GM19395 (cell line): ENCODE measurements around the gene MED27.

Experiments
- ATAC-seq: cut with Tn5 transposase; IDR thresholded peaks from one replicate; pipeline ENCODE4 v1.9.1; 2021; ENCODE audit warnings: mild to moderate bottlenecking, moderate library complexity; ENCODE audit not compliant: unreplicated experiment

MED27 gene

DNA sequence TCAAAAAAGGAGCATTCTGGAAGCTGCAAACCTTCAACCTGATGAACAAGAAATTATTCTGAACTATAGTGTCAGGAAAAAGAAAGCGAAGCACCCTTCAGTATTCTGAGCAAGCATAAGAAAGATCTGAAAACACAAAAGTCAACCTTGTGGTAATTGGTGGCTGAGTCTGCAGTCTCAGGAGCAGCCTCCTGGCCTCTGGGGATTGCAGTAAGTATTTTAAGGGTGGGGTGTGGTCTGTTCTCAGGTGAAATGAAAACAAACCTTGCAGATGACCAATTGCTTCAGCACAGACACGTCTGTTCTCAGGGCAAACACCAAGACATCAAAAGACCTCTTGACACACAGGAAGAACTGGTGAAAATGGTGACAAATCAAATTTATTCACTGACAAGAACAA lies 192.0 kb downstream of the MED27 start:
- ATAC-seq: no peak

DNA sequence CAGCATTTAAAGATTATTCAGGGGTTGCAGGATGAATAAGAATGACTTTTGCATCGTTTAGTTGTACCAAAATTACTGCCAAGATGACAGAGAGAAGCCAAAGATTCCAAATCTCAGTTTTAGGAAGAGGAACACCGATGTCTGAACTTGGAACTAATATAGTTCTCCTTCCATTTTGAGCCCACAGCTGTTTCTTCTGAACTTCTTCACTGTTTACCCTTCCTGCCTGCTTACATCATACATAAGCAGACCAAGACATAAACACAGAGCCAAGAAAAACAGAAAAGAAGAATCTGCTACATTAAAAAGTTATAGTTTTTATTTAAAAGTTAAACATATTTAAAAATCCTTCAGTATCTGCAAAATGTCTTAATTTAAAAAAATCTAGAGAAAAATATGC lies 192.8 kb downstream of the MED27 start:
- ATAC-seq: no peak

DNA sequence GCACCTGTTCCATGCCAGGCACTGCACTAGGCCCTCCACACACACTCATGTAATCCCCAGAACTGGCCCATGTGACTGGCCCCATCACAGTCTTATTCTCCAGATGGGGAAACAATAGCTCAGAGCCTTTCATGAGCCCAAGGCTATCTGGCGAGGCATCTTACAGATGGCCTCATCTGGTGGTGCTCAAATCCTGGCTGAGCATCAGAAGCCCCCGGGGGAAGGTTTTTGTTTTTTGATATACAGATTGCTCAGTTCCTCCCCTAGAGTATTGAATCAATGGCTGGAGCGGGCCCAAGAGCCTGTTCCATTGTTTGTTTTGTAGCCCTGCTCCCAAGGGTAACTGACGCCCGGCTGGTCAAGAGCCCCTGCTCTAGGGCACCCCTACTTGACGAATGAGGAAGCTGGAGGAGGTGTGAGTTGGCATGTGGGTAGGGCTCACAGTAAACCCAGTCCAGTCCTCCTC lies 194.5 kb downstream of the MED27 start:
- ATAC-seq: no peak

DNA sequence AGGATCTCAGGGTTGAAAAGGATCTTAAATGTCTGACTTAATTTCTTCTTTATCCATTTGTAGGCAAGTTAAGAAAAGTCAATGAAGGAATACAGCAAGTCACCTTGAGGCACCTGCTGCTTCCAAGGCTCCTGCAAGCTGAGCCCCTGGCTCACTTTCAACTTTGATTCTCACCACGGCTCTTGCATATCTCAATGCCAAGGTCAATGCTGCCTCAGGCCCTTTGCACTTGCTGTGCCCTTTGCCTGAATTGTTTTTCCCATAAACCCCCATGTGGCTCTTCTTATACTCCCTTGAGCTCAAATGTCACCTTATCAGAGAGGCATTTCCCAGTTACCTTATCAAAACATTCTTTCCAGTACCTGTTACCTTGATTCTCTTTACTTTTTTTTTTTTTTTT lies 195.4 kb downstream of the MED27 start:
- ATAC-seq: no peak

DNA sequence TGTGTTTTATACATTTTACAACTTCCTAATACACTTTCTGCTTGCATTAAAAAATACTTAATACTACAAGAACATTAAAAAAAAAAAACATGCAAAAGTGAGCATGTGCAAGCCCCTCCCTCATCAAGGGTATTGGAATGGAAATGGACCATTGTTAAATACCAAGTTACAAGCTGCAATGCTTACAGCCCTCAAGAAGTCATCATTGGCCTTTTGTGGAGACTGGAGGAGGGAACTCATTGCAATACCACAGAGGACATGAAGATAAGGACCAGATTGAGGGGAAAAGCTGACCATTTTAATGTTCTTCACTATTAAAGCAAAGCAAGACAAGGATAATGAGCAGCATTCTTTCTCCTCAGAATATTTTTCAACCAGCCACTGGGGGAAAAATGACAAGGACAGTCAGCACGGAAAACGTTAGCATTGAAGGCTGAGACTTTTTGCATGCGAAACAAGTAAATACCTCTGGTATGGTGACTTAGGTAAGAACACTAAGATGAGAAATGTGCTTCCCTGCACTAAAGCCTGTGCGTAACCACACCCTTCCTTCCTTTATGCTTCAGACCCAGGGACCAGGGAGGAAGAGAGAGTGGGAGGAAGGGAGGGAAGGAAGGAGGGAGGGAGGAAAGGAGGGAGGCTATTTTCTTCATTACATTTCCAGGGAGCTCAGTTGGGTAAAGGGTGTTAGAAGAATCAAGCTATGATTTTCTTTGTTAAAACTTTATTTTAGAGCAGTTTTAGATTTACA lies 198.7 kb downstream of the MED27 start:
- ATAC-seq: no peak

DNA sequence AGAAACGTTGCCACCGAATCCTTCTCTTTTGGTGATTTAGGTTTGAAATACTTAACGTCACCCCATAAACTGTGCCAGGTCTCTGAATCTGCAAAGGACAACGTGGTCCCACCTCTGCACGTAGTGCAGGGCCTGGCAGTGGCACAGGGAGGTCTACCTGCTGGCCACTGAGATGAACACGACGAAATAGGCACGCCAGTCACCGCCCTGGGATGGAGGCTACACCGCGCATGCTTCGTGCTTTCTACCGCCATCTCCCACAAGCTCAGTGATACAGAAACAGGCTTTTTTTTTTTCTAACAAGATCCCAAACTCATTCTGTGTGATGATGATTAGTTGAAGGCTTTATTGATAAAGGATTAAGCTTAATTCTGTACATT lies 199.8 kb downstream of the MED27 start:
- no peak for ATAC-seq

DNA sequence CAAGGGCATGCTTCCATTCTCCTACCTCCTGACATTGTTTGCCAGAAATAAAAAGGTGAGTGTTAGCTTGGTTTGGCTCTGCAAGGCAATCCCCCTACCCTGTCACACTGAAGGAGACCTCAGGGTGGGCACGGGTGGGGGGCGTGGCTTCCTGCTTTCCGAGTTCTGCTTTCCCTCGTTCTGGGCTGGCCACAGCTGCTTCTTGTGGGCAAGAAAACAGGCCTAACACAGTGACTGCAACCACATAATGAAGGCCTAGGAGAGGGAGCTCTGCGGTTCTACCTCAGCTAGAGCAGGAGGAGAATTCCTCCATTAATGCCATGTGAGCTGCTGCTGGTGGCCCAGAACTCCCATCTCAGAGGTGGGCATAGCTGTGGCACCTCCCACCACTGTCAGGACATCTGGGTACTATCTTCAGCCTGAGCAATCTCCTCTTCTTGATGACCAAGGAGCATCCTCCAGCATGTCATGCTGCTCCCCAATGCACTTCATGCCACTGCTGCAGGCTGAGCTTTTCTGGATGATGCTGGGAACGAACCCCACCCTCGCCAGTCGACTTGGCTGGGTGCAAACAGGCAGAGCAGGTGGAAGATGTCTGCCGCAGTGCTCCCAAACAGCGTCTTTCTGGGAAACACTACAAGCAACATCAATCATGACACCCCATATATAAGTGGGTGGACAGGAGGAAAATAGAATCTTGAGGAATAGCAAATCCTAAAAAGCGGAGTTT lies 200.3 kb downstream of the MED27 start:
- ATAC-seq: no peak

DNA sequence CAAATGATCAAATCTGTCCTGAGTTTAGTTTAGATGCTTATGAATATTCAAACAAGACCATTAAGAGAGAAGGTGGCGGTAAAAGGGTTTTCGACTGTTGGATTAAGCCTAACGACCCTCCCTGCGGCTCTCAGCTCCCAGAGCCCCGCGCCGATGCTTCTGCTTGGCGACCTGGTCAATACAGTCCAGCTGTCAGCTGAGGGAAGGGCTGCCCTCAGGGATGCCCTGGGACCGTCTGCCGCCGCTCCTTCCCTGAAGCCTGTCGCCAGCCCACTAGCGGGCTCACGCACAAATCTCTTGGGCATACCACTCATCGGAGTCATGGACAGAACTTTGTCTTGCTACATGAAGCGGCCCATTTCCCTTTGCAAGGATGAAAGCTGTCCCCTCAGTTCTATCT lies 203.2 kb downstream of the MED27 start:
- ATAC-seq: no peak

DNA sequence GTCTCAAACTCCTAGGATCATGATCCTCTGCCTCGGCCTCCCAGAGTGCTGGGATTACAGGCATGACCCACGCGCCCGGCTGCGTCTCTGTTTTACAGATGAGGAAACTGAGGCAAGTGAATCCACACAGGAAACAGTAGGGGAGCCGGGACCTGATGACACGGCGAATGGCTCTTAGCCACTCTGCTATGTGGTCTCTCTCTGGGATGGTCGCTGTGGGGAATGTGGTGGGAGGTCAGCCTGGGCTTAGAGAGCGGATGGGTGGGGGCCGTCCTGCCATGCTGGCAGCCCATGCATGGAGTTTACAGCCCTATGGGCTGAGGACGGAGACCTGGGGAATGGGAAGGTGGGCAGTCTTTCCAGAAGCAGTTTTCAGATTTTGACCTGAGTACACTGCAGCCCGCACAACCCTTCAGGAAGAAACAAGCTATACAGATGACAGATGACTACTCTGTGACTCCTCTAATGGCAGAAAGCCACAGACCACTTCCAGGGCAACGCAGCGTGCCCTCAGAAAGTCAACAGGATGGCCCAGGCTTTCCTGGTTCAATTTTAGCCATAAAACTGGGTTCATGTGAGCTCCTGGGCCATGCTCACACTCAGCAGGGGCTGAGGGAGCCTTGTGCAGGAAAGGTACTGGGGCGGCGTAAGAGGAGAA lies 203.7 kb downstream of the MED27 start:
- no peak for ATAC-seq

DNA sequence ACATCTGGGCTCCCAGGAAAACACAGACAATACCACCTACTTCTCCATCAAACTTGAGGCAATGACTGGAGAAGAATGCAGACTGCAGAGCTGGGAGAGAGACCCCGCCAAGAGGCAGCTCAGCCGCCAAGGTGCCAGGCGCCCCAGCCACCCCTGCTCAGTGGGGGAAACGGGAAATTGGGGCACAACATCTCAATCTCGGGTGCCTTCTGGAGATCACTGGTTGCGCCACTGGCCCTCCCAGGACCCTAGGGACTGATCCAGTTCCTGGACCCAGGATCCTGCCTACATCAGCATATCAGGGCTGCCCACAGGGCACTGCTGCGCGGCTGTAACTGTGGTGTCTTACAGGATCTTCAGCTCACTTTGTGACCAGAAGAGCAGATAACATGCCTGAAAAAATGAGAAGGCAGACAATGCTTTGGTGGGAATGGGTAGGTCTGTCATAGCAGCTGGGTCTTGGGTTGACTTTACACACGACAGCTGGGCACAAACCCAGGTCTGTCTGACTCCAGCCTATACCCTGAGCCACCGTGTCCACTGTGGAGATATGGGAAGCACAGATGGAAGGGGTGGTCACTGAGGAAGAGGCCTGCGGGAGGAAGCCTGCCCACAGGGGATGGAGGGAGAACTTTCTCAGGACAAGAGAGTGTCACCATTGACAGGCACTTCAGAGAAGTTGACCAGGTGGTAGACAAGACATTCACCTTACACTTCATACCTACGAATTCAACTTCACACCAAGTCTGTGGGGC lies 204.6 kb downstream of the MED27 start:
- no peak for ATAC-seq

DNA sequence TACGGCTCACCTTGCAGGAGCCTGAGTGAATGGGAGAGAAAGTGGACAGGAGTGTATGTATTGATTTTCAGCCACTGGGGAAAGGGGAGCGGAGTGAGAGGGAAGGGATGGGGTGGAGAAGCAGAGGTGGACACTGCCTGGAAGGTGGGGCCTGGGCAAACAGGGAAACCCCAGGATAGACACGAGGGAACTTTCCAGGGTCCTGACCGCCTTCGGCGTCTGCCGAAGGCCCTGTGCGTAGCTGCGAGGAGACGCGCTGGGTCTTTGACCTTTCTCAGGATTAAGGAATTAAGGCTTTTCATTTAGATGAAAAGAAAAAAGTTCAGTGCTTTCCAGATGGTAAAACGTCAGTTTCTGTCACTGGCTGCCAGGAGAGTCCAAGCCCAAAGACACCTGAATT lies 205.2 kb downstream of the MED27 start:
- ATAC-seq: no peak

DNA sequence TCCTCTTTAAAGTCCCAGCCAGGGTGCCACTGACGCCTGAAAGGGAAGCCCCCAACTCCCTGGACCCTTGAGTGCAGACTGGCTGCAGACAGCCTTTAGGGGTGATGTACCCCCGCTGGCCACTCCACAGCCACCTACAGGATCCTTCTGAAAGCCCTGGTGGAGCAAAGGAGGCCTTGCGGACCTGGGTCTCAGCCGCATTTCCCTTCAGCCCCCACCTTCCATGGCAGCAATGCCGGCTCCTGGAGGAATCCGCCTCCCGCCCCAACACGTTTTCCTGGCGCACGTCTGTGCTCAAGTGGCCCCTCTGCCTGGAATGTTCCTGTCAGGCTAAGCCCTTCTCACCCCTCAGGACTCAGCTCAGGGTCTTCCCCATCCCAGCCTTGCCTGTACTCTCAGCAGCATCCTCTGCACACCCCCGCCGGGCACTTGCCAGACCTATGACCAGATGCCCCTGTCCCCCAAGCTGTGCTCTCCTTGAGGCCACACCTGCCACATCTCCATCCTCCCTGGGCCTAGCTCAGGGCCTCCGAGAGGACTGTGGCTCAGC lies 205.7 kb downstream of the MED27 start:
- ATAC-seq: no peak

DNA sequence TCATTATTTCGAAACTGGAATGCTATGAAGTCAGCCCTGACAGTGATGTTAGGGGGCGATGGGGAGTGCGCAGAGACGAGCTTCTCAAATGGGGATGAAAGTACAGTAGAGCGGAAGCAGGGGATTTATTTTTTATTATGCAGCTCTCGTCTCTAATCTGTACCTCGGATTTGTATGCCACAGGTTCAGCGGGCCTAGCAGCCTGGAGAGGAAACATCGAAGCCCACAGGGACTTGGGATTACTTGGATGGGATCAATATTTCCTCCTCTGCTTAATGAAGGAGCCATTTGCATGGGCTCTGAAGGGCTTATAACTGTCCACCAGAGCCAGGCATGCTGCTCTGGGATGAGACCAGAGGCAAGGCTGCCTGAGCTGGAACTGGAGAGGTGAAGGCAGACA lies 206.3 kb downstream of the MED27 start:
- no peak for ATAC-seq

DNA sequence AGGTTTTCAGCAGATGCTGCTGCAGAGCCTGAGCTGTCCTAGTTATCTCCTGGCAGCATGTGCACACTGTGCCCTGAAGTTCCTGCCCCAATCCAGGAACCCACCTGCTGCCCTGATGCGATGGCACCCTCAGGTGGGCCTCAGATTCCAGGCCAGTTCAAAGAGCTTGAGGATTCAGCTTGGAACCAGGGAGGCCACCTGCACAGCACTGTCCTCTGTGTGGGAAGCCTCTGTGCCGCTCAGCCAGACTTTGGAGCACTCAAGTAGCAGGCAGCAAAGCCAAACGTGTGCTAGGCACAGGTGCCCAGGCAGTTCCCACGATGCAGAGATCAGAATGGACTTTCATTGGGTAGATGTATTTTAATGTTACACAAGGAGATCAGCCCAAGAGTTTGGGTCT lies 207.0 kb downstream of the MED27 start:
- ATAC-seq: no peak

DNA sequence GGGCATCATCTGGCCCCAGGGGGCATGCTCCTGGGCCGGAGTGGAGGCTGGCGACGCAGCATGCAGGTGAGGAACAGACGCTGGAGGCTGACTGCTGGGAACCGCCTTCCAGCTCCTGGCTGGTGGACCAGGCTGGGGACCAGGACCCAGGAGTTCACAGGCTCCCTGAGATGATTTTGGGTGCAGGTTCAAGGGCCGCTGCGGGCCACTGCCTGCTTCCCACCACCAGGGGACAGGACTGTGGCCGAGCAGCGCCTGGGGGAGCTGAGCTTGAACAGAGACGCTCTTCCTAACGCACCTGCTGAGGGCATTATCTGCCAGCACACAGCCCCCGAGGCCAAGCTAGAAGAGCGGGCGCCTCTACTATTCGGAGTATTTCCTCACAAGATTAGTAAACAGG lies 207.7 kb downstream of the MED27 start:
- no peak for ATAC-seq

DNA sequence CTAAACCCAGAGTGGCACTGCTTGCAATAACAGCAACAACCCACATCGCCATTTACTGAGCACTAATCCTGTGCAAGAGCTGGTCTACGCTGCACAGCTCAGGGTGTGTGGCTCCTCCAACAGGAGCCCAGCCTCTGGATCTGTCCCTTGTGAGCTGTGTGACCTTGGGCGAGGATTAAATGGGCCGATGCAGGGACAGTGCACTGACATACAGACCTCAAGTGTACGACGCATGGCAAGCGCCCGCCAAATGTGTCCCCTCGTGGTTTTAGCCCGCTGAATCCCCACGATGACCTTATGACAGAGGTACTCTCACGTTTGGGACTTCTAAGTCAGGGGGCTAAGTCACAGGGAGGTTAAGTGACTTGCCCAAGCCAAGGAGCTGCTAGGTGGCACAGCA lies 209.5 kb downstream of the MED27 start:
- no peak for ATAC-seq

DNA sequence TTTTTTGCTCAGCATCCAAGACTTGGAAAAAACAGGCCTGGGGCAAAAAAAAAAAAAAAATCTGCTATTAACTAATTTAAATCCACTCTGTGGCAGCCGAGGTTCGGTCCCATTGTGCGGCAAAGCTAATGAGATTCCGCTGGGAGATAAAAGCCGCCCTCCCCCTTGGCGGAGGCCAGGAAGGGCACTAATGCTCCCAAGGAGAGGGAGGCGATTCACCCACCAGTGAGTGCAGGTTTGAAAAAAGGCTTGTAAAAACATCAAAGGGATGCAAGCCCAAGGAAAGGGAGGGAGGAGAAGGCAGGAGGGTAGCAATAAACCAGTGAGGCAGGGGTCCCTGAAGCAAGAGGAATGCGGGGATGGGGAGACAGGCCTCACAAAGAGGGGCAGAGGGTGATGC lies 210.3 kb downstream of the MED27 start:
- no peak for ATAC-seq

DNA sequence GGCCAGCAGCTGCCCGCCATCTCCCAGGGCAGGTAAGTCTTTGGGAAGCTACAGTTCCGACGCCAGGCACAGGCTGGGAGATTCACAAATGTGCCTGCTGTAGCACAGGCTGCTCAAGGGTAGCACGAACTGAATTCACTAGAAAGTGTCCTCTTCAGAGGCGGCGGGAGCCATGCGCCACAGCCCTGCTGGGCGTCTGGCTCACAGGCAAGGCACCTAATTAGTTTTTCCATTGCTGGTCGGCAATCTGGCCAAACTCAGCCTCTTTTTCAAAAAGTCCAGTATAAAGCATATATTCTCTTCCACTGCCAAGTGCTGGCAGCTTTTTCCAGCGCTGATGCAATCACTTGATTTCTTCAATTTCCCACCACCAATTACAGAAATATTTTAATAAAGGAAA lies 210.9 kb downstream of the MED27 start:
- no peak for ATAC-seq

DNA sequence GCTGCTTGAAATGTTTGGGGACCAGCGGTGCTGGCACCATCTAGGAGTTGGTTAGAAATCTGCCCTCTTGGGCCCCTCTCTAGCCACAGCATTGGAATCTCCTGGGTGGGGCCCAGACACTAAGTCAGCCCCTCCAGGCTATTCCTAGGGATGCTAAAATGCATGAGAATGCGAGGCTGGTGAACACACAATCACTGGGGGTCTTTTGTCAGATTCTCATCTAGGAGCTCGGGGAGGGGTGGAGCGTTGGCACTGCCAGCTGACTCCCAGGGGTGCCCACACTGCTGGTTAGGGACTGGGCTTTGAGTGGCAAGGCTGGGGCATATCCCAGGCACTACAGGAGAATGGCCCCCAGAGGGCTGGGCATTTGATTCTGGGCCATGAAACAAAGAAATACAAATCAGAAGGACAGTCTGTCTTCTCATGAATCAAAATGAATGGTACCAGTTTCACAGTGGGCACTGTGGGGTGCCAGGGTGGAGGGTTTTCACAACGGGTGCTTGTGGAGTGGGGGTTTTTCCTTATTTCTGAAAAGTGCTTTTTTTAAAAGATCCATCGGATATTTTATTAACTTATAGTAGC lies 212.0 kb downstream of the MED27 start:
- ATAC-seq: no peak

DNA sequence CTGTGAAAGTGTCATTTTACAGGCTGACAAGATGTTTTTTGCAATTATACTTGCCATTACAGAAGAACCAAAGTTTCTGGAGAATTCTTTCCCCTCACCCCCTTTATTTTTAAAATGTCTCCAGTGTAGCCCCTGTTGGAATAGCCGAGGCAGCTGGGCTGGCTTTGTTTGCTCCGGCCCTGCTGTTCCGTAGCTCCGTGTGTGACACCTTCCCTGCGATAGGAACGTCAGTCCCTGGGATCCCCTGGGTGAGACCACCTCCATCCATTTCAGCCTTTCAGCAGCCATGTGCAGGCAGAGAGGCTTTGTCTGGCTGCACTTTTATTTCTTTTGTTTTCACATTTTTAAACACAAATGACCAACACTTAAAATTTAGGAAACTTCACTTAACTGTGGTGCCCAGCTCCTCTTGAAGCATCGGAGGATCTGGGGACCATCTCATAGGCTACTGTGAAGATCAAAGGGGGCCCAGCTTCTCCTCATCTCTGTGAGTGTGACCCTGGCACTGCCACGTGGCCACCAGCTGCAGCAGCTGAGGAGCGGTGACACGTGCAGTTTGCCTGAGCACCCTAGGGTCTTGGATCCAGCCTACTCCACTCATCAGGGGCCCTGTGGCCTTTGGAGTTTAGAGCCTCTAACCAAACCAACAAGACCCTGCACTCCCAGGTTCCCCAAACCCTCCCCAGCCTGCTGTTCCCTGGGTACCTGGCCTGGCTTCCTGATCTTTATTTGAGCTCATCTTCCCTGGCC lies 214.0 kb downstream of the MED27 start:
- no peak for ATAC-seq
